Islet precursor cell (in vitro differentiated cells): Measurements from ENCODE around the gene ZNF513.
"Not testable (repeated sequence)": the region's sequence is repeated elsewhere in the genome, so short reads cannot be mapped to it uniquely, and the experiment has no call there.

Source experiments
- DNase-seq: peaks from one replicate; pipeline ENCODE4 v3.0.0-alpha.2; 2018

ZNF513 gene, protein sequence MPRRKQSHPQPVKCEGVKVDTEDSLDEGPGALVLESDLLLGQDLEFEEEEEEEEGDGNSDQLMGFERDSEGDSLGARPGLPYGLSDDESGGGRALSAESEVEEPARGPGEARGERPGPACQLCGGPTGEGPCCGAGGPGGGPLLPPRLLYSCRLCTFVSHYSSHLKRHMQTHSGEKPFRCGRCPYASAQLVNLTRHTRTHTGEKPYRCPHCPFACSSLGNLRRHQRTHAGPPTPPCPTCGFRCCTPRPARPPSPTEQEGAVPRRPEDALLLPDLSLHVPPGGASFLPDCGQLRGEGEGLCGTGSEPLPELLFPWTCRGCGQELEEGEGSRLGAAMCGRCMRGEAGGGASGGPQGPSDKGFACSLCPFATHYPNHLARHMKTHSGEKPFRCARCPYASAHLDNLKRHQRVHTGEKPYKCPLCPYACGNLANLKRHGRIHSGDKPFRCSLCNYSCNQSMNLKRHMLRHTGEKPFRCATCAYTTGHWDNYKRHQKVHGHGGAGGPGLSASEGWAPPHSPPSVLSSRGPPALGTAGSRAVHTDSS

DNA sequence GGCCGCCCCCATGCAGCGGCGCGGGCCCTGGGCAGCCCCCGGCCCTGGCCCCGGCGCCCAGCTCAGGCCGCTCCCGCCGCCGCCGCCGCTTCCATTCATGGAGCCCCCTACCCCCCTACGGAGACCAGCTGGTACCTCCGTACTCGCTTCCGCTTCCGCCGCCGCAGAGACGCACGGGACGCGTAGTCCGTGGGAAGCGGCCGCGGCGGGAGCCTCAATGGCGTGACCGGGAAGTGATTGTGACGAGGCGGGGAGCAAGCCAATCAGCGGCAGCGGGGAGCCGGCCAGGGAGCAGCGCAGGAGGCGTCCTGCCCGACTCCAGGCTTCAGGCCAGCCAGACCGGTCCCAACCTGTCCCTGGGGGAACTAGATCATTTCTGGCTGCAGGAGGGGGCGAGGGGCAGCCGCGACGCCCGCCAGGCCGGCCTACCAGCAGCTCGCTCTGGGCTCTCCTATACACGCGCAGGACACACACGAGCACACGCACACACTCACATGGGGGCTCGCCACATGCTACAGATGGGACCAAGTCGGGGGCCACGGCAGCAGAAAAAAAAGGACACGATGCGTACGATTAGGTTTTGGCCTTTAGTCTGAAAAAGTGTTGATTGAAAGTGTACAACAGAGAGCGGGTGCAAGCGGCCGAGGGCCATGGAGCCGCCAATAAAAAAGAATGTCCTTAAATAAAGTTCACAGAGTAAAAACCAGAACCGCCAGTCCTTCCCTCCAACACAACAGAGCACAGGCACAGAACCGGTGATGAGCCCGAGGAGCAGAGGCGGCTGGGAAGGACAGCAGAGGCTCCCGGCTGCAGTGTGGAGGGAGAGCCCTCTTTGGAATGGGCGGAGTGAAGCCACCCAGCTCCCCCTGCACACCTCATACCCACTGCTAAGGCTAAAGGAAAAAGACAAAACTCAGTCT, at the start of gene ZNF513:
TSS of gene ZNF513 (minus strand) at position 109 of the 920 bp plus-strand sequence. CDS start 208 bp downstream, outside the sequence.
- peak; percentile 99 for DNase-seq

GRCh38 chr2:27428978-27429541, 48.5 kb upstream of the ZNF513 start:
- peak; percentile 96 for DNase-seq

DNA sequence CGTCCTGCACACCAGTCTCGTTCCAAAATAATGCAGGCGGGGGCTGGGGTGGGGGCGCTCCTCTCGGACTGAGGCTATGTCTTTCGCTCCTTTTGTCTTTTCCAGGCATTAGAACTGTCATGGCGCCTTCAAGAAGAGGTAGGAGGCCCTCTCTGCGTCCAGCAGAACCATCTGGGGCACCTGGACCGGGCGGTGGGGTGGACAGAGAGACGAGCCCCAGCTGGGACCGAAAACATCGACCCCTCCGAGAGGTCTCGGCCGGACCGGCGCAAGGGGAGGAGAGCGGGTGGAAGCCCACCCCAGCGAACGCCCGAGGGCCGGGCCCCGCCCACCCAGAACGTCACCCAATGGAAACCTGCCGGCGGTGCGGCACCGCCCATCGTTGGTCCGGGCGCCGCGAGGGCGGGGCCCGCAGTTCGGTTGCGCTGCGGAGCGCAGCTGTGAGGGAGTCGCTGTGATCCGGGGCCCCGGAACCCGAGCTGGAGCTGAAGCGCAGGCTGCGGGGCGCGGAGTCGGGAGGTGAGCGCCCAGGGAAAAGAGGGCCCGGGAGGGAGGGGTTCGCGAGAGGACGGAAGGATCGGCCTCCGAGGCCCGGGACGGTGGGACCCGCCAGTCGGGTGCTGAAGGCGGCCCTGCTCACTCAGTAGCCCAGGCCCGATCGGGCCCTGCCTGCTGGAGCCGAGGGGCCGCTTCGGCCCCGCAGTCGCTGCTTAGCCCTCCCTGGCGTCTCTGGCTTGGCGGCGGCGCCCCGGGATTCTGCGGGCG, 47.9 kb upstream of the ZNF513 start, which contains the start of gene NRBP1:
TSS of gene NRBP1 (plus strand) at position 419 of the 765 bp plus-strand sequence. CDS start 4,643 bp downstream, outside the sequence.
- DNase-seq = peak; percentile 95

GRCh38 chr2:27427863-27428212, 47.3 kb upstream of the ZNF513 start:
- DNase-seq = no peak

DNA sequence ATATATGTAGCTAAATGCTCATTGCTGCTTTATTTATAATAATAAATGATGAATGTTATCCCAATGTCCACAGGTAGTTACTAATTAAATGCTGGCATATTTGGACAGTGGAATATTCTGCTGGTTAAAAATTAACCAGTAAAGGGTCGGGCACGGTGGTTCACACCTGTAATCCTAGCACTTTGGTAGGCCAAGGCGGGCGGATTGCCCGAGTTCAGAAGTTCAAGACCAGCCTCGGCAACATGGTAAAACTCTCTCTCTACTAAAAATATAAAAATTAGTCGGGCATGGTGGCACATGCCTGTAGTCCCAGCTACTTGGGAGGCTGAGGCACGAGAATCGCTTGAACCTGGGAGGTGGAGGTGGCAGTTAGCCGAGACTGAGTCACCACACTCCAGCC, 44.5 kb upstream of the ZNF513 start:
- DNase-seq = not testable (repeated sequence)

DNA sequence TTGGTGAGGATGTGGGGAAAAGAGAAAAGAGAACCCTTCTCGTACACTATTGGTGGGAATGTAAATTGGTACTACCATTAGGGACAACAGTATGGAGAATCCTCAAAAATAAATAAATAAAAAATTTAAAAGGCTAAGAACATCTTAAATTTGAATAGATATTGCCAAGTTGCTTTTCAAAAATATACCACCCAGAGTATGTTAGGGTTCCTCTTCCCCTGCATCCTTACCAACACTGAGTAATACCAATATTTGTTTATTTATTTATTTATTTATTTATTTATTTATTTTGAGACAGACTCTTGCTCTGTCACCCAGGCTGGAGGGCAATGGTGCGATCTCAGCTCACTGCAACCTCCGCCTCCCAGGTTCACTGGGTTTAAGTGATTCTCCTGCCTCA, 42.4 kb upstream of the ZNF513 start:
- DNase-seq = no peak

DNA sequence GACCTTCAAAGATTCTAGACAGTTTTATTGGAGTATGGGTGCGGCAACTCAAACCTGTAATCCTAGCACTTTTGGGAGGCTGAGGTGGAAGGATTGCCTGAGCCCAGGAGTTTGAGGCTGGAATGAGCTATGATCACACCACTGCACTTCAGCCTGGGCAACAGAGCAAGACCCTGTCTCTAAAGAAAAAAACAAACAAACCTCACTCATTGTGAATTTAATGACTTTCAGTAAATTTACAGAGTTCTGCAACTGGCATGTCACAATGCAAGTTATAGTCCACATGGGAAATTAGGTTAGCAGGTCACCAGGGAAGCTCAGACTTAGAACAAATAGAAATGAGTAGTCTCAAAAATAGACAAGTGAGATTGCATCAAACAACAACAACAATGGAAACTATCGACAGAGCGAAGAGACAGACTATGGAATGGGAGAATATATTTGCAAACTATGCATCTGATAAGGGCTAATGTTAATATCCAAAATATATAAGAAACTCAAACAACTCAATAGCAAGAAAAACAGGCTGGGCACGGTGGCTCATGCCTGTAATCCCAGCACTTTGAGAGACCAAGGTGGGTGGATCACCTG, 41.2 kb upstream of the ZNF513 start:
- no peak for DNase-seq

DNA sequence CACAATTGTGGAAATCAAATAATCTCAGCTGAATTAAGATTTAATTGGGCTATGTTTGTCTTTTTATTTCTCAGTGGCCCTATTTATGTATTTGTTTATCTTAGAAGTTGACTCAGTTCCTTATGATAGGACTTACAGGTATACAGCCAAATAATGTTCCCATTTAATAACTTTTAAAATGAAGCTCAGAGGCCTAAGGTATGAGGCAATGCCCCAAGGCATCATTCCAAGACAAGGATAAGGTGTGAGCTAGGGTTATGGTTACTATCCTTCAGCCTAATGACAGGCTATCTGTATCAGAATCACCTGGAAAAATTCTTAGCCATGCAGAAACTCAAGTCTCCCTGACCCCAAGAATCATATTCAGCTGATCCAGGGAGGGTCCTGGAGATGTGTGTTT, 40.5 kb upstream of the ZNF513 start:
- no peak for DNase-seq

DNA sequence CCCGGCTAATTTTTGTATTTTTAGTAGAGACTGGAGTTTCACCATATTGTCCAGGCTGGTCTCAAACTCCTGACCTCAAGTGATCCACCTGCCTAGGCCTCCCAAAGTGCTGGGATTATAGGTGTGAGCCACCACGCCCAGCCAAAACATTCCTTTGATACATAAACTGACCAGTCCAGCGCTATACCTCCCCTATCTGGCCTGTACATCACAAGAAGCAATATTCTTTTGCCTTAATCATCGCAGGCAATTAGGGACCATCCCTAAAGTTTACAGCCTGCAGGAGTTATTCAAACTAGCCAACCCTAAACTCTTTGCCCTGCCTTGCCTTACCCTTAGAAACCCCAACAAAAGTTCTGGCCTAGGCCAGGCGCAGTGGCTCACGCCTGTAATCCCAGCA, 35.6 kb upstream of the ZNF513 start:
- DNase-seq = no peak

DNA sequence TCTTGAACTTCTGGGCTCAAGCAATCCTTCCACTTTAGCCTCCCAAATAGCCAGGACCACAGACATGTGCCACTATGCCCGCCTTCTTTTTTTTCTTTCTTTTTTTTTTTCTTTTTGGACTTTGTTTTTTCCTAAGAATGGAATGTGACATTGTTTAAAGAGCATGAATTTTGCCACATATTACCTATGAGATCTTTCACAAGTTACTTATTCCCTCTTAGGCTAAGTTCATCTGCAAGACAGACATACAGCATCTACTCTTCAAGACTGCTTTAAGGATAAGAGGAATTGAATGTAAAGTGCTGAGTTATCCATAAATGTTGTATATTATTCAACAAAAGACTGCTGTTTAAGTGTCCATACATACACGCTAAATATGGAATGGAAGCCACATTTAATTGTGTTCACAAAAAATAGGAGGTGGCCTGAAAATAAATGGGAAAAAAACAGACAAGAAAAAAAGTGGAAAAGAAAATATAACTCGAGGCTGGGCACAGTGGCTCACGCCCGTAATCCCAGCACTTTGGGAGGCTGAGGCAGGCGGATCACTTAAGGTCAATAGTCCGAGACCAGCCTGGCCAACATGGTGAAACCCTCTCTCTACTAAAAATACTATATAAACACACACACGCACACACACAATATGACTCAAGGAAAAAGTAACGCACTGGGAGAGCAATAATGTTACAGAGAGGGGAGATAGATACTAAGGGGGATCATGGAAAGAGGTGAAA, 32.1 kb upstream of the ZNF513 start:
- no peak for DNase-seq

DNA sequence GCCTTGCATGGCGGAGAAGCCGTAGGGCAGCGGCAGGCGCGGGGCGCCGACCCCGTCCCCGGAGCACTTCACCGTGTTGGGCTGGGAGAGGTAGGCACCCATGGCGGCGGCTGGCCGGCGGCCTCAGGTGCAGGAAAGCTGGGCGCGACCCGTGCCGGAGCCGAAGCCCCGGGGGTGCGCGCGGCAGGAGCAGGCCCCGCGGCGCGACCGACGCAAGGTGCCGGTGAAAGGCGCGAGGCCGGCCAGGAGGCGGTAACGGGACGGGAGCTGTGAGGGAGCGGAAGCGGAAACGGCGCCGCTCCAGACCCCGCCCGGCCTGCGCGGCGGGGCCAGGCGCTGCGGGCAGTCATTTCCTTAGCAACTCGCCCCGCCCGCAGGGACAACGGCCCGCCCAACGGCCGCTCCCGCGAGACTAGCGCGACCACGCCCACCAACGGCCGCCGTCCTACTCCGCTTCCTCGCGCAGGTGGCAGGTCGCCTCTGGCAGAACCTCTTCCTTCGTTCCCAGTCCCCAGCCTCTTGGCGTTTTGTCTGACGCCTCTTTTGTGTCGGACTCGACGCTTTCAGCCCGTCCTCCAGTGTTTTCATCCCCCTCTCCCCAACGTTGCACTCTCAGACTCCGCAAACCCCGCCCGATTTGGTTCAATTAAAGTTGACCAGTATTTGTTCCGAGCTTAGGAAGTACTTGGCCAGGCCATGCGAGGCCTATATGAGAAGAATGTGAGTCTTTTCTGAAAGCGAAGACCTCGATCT, 29.0 kb upstream of the ZNF513 start, which contains the start of gene PPM1G:
TSS of gene PPM1G (minus strand) at position 271 of the 753 bp plus-strand sequence. CDS start at position 102, 169 bp downstream.
- peak; percentile 97 for DNase-seq

DNA sequence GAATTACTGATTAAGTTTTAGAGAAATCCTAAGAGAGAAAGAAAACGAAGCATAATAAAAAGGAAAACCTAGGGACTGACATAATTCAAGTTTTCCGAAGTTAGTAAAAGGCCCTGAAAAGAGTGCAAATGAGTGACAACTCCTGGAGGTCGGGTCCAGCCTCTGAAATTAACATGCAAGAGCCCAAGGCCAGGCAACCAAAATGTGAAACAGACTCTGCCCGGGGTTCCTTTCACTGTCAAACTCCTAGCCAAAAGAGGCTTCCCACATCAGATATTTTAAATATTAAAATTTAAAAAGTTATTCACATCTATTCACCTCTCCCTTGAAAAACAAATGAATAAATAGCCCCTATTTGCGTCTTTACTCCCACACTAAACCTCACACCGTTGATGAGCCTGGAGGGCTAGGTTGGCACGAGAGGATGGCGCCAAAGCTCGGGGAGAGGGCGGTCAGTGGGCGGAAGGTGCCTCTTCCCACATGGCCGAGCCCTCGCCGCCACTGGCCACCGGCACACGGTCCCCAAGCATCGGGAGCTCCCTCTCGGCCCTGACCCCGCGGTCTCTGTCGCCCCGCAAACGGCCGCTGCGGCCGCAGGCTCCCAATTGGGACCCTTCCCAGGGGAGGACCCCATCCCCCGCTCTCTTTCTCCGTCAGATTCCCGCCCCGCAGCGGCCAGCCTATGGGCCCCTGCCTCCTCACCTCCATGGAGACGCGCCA, 28.2 kb upstream of the ZNF513 start:
- DNase-seq = no peak

GRCh38 chr2:27407798-27408491, 27.4 kb upstream of the ZNF513 start:
- peak; percentile 68 for DNase-seq

DNA sequence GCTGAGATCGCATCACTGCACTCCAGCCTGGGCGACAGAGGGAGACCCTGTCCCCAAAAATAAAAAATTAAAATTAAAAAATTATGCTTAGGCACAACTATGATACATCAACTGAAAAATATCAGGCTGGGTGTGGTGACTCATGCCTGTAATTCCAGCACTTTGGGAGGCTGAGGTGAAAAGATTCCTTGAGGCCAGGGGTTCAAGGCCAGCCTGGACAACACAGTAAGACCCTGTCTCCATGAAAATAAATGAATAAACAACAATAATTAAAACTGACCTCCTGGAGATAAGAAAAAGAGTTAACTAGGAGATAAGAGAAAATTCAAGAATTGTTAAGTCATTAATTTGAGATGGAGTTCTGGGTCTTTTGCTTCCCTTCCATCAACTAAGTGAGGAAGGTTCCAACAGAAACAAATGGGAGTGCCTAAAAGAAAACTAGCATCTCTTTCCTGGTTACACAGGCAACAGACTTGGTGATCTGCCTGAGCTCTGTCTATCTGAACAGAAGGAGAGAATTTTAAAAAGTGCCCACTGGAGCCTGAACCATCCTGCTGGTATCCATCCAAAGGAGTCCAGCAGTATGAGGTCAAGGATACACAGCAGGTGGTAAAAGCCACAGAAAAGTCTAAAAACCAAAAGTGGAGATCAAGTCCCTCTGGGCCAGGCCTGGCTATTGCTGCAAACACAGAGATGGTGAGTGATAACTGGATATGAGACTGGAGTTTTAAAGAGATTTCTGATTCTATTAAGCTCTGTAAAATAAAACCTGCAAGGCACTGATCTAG, 20.0 kb upstream of the ZNF513 start:
- DNase-seq = no peak

DNA sequence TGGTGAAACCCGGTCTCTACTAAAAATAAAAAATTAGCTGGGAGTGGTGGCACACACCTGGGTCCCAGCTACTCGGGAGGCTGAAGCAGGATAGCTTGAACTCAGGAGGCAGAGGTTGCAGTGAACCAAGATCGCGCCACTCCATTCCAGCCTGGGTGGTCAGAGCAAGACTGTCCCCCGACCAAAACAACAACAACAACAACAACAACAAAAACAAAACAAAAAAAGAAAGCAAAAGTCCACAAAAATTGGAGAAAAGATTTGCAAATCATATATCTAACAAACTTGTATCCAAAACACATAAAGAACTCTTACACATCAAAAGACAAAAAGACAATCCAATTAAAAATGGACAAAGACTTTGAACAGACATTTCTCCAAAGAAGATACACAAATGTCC, 18.4 kb upstream of the ZNF513 start:
- DNase-seq = no peak

- DNase-seq = no peak
These were observed 12.7 kb upstream of the ZNF513 start for GRCh38 chr2:27393225-27393624.

DNA sequence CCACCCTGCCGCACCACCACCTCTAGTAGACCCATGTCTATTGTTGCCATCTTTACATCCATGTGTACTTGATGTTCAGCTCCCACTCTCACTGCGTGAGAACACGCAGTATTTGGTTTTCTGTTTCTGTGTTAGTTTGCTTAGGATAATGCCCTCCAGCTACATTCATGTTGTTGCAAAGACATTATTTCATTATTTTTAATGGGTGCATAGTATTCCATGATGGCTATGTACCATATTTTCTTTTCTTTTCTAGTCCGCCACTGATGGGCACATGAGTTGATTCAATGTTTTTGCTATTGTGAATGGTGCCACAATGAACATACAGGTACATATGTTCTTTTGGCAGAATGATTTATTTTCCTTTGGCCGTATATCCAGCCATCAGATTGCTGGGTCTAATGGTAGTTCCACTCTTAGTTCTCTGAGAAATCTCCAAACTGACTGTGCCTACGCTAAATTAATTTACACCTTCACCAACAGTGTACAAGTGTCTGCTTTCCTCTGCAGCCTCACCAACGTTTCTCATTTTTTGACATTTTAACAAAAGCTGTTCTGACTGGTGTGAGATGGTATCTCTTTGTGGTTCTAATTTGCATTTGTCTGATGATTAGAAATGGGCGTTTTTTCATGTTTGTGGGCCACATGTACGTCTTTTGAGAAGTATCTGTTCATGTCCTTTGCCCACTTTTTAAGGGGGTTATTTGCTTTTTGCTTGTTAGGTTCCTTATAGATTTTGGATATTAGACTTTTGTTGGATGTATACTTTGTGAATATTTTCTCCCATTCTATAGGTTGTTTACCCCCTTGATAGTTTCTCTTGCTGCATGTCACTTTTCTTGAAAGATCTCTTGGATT, 10.5 kb upstream of the ZNF513 start:
- no peak for DNase-seq
